ENCODE measurements around the gene PDE6H.

The PDE6H gene

GRCh38 chr12:14972816-14973215, at the start of gene PDE6H:
TSS of gene PDE6H (plus strand) at chr12:14973042. CDS start at chr12:14978013, 4,971 bp downstream.
- DNase-seq, result no peak

GRCh38 chr12:14923944-14924343, 48.9 kb upstream of the PDE6H start:
- DNase-seq, result no peak

- no peak for DNase-seq
These were observed 48.3 kb upstream of the PDE6H start for GRCh38 chr12:14924541-14924940.

GRCh38 chr12:14927267-14927666, 45.6 kb upstream of the PDE6H start:
- no peak for DNase-seq

GRCh38 chr12:14928931-14929330, 43.9 kb upstream of the PDE6H start:
- no peak for DNase-seq

- DNase-seq, result no peak
These were observed 42.5 kb upstream of the PDE6H start for GRCh38 chr12:14930299-14930698.

GRCh38 chr12:14931359-14931758, 41.5 kb upstream of the PDE6H start:
- DNase-seq, result no peak

GRCh38 chr12:14931791-14932560, 40.9 kb upstream of the PDE6H start:
- no peak for DNase-seq

- DNase-seq, result no peak
These were observed 38.3 kb upstream of the PDE6H start for GRCh38 chr12:14934511-14934910.

GRCh38 chr12:14935031-14935430, 37.8 kb upstream of the PDE6H start:
- DNase-seq, result no peak

- no peak for DNase-seq
These were observed 36.5 kb upstream of the PDE6H start for GRCh38 chr12:14936224-14936861.

GRCh38 chr12:14937014-14937413, 35.8 kb upstream of the PDE6H start:
- DNase-seq, result no peak

GRCh38 chr12:14937689-14938088, 35.2 kb upstream of the PDE6H start:
- peak; percentile 49 for DNase-seq

GRCh38 chr12:14938301-14938700, 34.5 kb upstream of the PDE6H start, which contains the start of gene ERP27:
TSS of gene ERP27 (minus strand) at chr12:14938537. CDS start at chr12:14938508, 29 bp downstream.
- DNase-seq, result no peak

GRCh38 chr12:14941369-14941768, 31.5 kb upstream of the PDE6H start:
- DNase-seq, result no peak

GRCh38 chr12:14942196-14942931, 30.5 kb upstream of the PDE6H start:
- no peak for DNase-seq

- DNase-seq, result no peak
These were observed 26.7 kb upstream of the PDE6H start for GRCh38 chr12:14946162-14946561.

- no peak for DNase-seq
These were observed 26.0 kb upstream of the PDE6H start for GRCh38 chr12:14946861-14947260.

- peak; percentile 82 for DNase-seq
These were observed 24.2 kb upstream of the PDE6H start for GRCh38 chr12:14948672-14949071.

- DNase-seq, result no peak
These were observed 23.2 kb upstream of the PDE6H start for GRCh38 chr12:14949631-14950030.

- no peak for DNase-seq
These were observed 22.4 kb upstream of the PDE6H start for GRCh38 chr12:14950421-14950820.

- no peak for DNase-seq
These were observed 21.7 kb upstream of the PDE6H start for GRCh38 chr12:14950982-14951746.

- DNase-seq, result no peak
These were observed 21.0 kb upstream of the PDE6H start for GRCh38 chr12:14951851-14952250.
